ENCODE measurements around the gene RNF144B.
"Not testable (repeated sequence)": the region's sequence is repeated elsewhere in the genome, so short reads cannot be mapped to it uniquely, and the experiment has no call there.

RNF144B gene

DNA sequence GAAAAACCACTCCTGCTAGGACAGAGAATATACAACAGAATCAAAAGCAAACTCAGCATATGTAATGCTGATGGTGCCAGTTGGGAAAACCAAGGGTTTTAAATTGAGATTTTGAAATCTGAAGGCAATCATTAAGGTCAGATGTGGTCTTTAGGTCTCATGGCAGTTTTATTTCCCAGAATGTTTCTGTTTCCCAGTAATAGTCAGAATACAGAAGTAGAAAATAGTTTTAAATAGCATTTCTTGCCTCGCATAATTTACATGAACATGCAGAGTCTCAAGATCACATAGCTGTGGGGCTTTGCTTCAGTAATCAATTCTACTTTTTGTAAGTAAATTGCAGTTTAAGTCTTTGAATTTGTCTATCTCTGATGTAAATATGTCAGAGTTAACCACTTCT lies 58.1 kb downstream of the RNF144B start:
- no peak for DNase-seq (ENCODE audit: low spot score)

DNA sequence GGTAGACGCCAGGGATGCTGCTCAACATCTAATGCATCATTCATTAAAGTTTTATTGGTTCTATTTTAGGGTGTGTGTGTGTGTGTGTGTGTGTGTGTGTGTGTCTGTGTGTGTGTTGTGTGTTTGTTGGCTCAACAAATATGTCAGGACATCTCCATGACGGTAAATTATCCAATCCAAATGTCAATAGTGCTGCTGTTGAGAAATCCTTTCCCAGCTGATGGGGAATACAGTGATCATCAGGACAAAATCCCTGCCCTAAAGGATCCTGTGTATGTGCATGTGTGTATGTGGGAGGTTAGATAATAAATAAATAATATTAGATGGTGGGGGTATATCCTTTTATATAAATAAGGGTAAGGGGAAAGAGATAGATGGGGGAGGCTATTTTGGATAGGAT lies 59.6 kb downstream of the RNF144B start:
- no peak for DNase-seq (ENCODE audit: low spot score)

DNA sequence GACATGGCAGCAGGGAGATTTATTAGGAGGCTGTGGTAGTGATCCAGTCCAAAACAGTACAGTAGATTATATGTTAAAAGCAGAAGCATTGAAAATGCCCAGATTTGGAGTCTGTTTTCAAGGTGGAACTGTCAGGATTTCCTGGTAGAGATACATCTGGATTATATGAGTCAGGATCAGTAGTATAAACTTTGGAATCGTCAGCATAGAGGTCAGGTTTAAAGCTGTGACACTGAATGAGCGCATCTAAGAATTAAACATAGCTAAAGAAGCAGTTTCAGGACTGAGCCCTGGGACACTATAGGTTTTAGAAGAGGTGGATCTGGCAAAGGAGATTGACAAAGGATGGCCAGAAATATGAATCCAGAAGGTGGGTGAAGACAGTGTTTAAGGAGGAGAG lies 60.4 kb downstream of the RNF144B start:
- no peak for DNase-seq (ENCODE audit: low spot score)

DNA sequence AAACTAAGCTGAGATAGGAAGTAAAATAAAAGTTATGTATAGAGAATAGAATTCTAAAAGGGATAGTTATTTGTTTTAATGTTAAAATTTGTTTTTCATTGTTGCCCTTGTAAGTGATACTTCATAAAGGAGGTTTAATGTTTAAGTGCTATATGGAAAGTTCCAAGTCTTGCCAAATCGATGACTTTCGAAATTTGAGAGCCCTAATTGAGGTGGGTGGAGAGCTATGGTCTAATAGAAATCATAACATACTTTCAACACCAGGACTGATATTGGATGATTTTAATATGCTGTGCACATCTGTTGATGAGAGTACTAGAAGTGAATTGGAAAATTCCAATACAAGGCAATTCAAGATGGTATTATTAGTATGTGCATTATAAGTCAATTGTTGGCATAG lies 64.6 kb downstream of the RNF144B start:
- no peak for DNase-seq (ENCODE audit: low spot score)

DNA sequence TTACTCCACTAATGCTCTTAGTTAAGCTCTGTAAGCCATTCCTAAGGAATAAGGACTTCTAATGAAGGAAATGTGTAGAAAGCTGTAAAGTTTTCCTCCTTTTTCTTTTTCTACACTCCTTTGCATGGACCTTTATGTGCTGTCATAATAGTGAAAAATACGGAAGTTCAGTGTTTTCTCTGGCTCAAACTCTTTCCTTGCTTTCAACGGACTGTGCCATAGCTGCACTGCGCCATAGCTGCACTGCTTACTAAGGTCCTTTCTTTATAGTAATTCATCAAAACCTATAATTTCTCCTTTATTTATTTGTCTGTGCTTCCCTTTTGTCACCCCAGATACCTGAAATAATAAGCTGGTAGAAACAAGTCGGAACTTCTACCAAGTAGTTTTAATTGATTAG lies 67.3 kb downstream of the RNF144B start:
- DNase-seq (ENCODE audit: low spot score): no peak

DNA sequence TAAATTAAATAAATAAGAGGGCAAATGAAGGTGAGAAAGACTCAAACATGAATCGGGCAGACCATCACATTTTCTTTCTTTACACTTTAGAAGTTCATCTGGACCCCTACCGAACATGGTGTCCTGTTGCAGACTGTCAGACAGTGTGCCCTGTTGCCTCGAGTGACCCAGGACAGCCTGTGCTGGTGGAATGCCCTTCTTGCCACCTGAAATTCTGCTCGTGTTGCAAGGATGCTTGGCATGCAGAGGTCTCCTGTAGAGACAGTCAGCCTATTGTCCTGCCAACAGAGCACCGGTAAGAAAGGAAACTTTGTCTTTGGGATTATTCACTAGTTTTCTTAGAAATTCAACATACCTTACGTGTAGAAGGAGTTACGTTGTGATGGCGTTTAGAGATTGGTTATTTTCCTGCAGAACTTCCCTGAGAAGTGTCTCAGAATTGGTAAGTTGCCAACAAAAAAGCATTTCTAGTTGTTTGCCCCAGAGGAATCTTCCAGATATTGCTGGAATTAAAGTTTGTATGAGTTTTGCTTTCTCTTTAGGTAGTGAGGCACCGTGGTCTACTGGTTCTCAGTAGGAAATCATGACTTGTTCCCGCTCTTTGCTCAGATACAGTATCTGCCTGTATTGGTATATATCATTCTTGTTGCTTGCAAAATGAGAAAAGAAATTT lies 70.1 kb downstream of the RNF144B start:
- no peak for DNase-seq (ENCODE audit: low spot score)

DNA sequence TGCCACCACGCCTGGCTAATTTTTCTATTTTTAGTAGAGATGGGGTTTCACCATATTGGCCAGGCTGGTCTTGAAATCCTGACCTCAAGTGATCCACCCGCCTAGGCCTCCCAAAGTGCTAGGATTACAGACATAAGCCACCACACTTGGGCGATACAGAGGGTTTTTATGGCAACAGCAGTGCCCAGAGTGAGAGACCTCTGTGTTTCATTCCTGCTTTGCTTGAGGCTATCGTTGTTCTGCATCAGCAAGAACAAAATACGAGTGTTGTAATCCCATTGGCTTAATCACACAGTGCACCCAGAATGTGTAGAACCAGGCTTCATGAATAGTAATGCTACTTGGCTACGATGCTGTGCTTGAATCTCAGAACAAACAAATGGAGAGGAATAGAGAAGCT lies 70.9 kb downstream of the RNF144B start:
- DNase-seq (ENCODE audit: low spot score): not testable (repeated sequence)

DNA sequence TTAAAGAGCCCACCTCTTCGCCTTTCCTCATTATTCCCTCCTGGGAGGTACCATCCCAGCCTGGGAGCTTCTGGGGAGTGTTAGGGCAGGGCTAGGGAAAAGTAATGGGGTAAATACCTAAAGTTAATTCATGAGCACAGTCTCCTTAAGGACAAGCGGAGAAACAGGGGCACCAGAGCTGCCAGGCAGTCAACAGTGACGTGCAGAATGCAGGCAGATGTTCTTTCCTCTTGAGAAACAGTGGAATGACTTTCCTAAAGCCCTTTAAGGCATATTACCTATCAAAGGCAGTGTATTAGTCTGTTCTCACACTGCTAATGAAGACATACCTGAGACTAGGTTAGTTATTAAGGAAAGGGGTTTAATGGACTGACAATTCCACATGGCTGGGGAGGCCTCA lies 76.3 kb downstream of the RNF144B start:
- DNase-seq (ENCODE audit: low spot score): no peak

DNA sequence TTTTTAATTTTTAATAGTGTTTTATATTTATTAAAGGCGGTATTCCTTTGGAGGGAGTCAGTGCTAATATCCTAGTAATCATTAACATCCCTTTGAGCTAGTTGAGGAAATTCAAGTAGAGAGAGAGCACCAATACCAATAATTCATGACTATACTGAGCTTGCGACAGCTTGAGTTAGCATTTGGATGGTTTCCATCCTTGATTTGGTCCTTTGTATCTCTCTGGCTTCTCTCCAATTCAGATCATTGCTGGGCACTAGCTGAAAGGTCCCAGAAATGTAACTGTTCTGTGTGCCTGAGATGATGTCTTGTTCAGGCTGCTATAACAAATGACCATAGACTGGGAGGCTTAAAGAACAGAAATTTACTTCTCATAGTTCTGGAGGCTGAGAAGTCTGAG lies 77.0 kb downstream of the RNF144B start:
- no peak for DNase-seq (ENCODE audit: low spot score)

DNA sequence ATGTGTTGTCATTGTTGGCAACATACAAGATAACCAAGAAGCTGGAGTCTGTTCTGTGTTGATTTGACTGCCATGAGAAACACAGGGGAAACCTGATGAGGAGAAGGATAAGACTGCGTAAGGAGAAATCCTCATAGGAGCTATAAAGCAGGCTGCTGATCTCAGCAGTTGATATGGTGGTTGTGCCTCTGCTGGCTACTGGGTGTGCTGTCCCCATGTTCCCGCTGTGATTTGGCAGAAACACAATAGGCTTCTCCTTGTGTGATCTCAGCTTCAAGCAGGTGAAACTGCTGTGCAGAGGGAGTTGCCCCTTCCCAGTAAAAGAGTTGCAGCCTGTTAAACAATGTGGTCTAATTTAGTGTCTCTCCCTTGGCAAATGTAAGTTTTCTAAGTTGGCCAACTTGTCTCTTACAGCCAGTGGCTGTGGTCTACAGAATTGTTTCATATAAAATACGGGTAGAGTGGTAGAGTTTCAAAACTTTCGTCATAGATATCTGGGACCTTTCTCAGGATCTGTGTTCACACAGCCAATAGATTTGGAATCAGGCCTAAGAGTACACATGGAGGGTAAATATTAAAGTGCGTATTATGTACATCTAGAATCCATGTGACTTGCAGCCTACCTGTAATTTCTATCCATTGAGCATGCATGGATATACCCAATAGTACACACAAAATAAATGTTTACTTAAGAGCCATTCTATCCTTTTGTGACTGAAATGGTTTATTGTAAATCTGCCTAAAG lies 78.4 kb downstream of the RNF144B start:
- DNase-seq (ENCODE audit: low spot score): no peak

DNA sequence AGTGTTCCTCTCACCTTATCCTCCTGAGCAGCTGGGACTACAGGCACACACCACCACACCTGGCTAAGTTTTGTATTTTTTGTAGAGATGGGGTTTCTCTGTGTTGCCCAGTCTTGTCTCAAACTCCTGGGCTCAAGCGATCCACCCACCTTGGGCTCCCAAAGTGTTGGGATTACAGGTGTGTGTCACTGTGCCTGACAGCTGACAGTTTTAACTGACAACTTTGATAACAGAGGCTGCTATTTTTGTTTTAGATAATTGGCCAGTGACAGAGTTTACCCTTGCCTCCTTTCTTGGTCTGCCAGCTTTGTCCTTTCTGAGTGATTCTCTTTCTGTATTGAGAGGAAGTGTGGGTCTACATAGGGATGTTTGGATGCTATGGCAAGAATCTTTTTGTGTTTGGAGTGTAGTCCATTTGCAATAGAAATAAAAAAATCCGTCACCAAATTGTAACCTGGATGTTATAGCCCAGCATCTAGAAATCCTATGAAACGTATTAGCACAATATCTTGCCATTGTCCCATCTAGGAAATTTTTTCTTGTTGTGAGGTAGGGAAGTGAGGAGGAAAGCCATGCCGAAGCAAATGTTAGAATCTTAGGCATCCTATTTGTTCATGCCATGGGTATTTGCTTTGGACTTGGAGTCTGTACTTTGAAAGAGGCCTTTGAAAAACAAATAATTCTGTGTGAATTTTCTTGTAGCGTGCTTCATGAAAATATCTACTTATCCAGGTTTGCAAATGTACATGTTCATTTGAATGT lies 80.8 kb downstream of the RNF144B start:
- no peak for DNase-seq (ENCODE audit: low spot score)

DNA sequence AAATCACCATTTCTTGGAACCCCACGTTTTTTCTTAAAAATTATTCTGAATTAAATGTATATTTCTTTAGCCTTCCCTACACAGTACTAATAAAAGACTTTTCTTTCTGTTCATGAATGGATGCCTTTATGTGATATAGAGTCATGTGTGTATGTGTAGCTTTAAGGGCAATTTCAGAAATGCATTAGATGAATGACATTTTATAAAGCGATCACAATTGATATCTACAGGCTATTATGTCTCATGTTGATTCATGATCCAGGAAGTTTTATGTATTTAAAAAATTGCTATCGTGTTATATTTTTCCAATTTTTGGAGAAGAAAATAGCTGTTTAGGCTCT lies 81.3 kb downstream of the RNF144B start:
- DNase-seq (ENCODE audit: low spot score): no peak

DNA sequence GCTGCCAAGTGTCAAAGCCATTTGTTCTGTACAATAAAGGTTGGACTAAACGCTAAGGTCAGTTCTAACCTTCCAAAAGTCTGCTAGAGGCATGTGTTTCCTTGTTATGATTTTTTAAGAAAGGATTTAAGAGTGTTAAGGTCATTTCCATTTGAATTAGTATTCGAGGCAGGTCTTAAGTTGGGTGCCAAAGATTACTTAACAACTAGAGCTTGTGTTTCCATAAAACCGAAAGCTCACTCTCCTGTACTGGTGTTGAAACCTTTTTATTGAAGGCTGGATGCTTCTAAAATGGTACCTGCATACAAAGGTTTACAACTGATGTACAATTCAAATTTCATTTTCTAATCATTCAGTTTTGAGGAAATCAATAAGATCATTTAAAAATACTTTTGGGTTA lies 82.4 kb downstream of the RNF144B start:
- DNase-seq (ENCODE audit: low spot score): no peak

DNA sequence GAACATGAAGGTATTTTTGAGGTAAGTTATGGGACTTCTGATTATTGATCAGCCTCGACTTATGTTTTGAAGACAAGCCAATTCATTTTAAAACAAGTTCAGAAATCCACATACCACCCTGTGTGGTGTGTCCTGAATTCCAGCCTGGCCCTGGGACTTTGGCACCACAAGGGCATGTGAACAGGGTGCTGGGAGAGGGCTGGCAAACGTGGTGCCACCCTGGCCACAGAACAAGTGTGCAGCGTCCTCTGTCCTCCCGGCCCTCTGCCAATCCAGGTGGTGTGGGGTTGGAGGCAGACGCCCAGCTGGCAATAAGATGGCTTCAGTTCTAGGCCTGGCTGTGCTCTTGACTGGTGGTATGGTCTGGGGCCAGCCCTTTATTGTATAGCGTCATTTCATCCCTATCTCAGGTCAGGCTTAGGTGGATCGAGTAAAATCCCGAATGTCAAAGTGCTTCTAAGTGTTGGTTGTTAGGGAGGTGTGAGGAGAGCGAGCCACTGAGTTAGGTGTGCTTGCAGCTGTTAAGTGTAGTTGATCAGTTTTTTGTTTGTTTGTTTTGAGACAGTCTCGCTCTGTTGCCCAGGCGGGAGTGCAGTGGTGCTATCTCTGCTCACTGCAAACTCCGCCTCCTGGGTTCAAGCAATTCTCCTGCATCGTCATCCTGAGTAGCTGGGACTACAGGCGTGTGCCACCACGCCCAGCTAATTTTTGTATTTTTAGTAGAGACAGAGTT lies 84.2 kb downstream of the RNF144B start:
- DNase-seq (ENCODE audit: low spot score): no peak

DNA sequence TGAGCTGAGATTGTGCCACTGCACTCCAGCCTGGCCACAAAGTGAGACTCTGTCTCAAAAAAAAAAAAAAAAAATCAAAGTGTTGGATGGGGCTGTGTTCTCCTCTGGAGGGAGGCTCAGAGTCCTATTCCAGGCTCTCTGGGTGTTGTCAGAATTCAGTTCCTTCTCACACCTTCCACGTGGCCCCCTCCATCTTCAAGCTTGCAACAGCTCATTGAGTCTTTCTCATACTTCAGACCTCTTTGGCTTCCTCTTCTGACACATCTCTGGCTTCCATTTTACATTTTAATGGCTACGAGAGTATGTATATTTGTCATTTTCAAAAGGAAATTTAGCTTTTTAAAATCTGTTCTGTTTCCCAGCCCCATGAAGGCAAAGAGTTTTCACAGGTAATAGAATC lies 85.8 kb downstream of the RNF144B start:
- DNase-seq (ENCODE audit: low spot score): no peak

DNA sequence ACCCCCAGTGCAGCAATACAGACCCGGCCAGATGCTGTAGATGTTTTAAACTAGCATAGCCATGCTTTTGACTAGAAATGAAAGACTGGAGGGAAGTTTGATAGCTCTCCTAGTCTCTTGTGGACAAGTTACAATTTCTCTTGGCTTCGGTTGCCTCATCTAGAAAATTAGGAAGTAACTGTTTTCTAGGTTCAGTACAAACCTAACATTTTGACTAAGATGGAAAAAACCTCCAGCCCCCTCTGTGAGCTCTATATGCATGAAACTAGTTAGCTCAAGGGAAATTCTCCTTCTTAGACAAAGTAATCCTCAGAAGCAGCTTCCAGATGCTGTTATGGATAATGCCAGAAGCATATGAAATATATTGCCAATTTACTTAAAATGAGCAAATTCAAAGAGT lies 86.6 kb downstream of the RNF144B start:
- no peak for DNase-seq (ENCODE audit: low spot score)

DNA sequence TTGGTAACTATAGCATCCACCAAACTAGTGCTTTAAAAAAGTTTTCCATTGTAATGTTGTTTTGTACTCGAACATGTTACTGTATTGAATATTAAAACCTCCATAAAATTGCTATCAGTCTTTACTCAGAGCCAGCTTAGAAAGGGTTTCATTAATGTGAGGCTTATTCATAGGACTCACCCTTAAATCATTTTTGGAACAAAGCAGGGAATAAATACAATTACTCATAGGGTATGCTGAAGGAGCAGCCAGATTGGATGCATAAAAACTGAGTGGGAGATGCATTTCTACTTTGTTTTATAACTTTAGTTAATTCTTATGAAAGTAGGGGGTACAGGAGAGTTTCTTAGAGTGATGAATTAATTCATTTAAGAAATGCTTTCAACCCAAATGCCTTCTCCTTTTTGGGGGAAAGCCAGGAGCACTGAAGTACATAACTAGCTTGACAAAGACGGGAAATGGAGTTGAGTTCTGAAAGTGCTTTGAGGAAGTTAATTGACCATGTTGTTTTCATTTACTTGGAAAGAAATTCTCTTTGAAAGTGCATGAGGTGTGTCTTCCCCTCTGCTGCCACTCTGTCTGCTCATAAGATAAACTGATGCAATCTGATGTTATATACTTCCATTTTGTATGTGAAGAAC lies 90.3 kb downstream of the RNF144B start:
- DNase-seq (ENCODE audit: low spot score): peak; percentile 51

DNA sequence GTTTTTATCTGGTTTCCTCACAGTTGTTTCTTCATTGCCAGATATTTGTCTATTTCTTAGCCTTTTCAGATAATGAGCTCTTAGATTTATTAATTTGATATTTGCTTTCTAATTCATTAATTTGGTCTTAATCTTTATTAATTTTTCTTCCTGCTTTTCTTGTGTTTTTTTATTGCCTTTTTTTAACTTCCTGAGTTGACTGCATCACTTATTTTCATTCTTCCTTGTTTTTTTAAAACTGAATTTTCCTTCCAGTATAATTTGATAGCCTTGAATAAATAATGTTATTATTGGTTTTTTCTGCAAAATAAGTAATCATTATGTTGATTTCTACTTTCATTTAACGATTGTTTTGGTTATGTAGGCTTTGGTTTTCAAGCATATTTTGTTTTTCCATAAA lies 91.5 kb downstream of the RNF144B start:
- no peak for DNase-seq (ENCODE audit: low spot score)

DNA sequence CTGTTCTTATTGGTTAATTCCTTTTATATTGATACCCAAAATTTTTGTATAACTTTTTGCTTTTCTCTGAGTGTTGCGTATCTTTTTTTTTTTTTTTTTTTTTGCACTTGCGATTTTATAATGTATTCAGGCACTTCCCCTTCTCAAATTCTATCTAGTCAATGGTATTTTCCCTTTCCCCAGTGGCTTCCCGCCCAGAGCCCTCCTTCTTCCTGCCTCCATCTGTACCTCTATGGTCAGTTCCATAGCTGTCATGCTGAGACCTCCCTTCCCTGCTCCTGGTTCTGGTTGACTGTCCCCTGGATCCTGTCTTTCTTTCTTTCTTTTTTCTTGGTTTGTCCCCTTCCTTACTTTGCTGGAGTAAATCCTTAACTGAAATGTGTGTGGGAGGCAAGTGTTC lies 94.7 kb downstream of the RNF144B start:
- DNase-seq (ENCODE audit: low spot score): no peak

DNA sequence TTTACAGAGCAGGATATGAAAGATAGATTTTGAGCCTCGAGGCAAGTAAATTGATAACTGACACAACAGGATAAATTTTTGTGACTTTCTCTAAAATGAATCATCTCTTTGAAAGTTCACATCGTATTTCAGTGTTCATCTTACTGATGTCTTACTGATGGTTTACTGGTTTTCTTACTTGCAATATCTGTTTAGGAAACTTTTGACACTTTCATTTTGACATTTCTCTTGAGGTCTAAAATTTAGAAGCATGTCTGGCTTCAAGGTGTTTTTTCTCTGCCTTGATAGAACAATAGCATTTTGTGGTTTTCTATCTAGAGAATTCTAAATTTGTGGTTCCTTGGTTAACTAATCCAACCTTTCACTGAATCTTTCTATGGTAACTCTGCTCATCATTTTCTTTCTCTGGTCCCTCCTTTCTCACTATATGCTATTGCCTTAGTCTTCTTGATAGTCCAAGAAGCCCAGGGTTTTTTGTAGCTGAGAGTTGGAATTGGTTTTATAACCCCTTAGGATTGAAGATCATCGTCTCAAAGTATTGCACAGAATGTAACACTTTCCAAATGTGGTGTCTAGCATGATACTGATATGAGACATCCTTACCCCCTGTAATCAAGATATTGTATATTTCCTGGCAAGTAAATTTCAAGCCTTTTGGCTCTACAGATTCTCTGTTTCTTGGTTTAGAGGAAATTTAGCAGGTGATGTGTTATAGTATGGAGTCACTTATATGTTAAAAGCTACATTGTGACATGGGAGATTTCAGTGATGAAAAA lies 98.7 kb downstream of the RNF144B start:
- no peak for DNase-seq (ENCODE audit: low spot score)

DNA sequence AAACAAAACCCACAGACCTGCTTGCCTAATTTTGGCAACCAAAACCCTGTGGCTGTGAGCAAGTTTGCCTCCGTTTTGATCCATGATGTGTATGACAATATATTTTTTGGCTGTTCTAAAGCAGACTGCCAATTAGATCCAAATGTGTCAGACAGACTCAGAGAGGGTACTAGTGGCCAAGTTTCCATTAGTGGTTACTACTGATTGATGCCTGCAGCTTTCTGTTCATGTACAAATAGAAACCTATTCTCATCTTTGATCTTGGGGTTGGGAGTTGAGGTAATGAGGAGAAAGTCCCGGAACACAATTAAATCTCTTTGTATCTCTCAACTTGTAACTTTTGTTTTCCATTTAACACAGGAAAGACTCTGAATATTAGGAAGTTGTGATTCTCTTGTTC lies 100.9 kb downstream of the RNF144B start:
- no peak for DNase-seq (ENCODE audit: low spot score)
